GM10248 (cell line): ENCODE data around the gene ROMO1.
"Not testable (repeated sequence)": the region's sequence is repeated elsewhere in the genome, so short reads cannot be mapped to it uniquely, and the experiment has no call there.

Experiments used
- CTCF ChIA-PET: fragments of 300-600 bp; sonication (Branson Sonifier 250); formaldehyde crosslinking; extraction: SDS; loops from one replicate; lab custom pipeline; 2021; ENCODE audit warnings: antibody characterized with exemption; lab: Yijun Ruan, JAX
- POLR2A ChIA-PET: fragments of 350-650 bp; sonication (Branson Sonifier 250); formaldehyde crosslinking; extraction: SDS; loops from one replicate; lab custom pipeline; 2020; ENCODE audit warnings: antibody characterized with exemption; lab: Yijun Ruan, JAX
- DNase-seq: peaks from one replicate; pipeline ENCODE4 v3.0.0; 2012; ENCODE audit errors: extremely low spot score
- CTCF ChIP-seq: IDR thresholded peaks from 2 replicates; pipeline ENCODE4 v1.5.1; 2012; ENCODE audit warnings: mild to moderate bottlenecking, low read depth; ENCODE audit errors: extremely low read depth, missing control alignments, control extremely low read depth

The ROMO1 gene

GRCh38 chr20:35708502-35708901 lies 9.3 kb downstream of the ROMO1 start:
- ChIA-PET POLR2A (no interaction called here), CTCF (interaction anchor here (1.0 to 1.3 kb wide), 4 partner anchors 8 to 34 kb away, joined by 3 to 4 read pairs (median 4); partner anchors contain the start of gene RBM39)
- no peak for DNase-seq
- no peak for TF ChIP-seq CTCF

GRCh38 chr20:35709259-35709658 lies 10.1 kb downstream of the ROMO1 start:
- CTCF ChIA-PET = interaction anchor here (1.0 to 1.3 kb wide), 3 partner anchors 9 to 16 kb away, joined by 3 to 4 read pairs (median 3); no protein-coding TSS in a partner anchor
- DNase-seq = no peak
- no peak for TF ChIP-seq CTCF
- POLR2A ChIA-PET = no interaction called here

- ChIA-PET POLR2A (interaction anchor here (0.5 kb wide), 2 partner anchors 69 to 256 kb away, joined by 3 to 4 read pairs; no protein-coding TSS in a partner anchor), CTCF (interaction anchor here (1.0 to 1.3 kb wide), 3 partner anchors 9 to 17 kb away, joined by 3 to 6 read pairs (median 4); no protein-coding TSS in a partner anchor)
- DNase-seq = no peak
- TF ChIP-seq CTCF = no peak
Measured at GRCh38 chr20:35710039-35710438, 10.8 kb downstream of the ROMO1 start.

GRCh38 chr20:35710884-35711587 lies 11.8 kb downstream of the ROMO1 start:
- POLR2A ChIA-PET = interaction anchor here (1.0 kb wide), 1 partner anchor 9 kb away, joined by 3 read pairs; no protein-coding TSS in a partner anchor
- TF ChIP-seq CTCF = no peak
- DNase-seq = no peak
- CTCF ChIA-PET = interaction anchor here (1.0 to 1.4 kb wide), 3 partner anchors 8 to 10 kb away, joined by 3 to 6 read pairs (median 3); no protein-coding TSS in a partner anchor

- no peak for TF ChIP-seq CTCF
- ChIA-PET CTCF (interaction anchor here (1.3 to 1.5 kb wide), 3 partner anchors 10 to 14 kb away, joined by 3 read pairs; no protein-coding TSS in a partner anchor), POLR2A (interaction anchor here (0.6 to 1.0 kb wide), 2 partner anchors 8 to 118 kb away, joined by 3 read pairs; no protein-coding TSS in a partner anchor)
- no peak for DNase-seq
Measured at GRCh38 chr20:35711588-35712209, 12.5 kb downstream of the ROMO1 start.

- CTCF ChIA-PET = interaction anchor here (1.0 to 1.5 kb wide), 3 partner anchors 12 to 250 kb away, joined by 3 read pairs; no protein-coding TSS in a partner anchor
- POLR2A ChIA-PET = not testable (repeated sequence)
Measured at GRCh38 chr20:35713120-35713519, 13.9 kb downstream of the ROMO1 start.

More at GRCh38 chr20:35713120-35713519, 13.9 kb downstream of the ROMO1 start:
- not testable (repeated sequence) for DNase-seq
